Measurements from ENCODE around the gene BPI. TPM values are rescaled to one million over a fixed set of nuclear protein-coding genes. Genes with fewer than 3 reads are reported as not detected.

BPI gene
- total RNA-seq, 1 experiment from 2014 or later: not detected

DNA sequence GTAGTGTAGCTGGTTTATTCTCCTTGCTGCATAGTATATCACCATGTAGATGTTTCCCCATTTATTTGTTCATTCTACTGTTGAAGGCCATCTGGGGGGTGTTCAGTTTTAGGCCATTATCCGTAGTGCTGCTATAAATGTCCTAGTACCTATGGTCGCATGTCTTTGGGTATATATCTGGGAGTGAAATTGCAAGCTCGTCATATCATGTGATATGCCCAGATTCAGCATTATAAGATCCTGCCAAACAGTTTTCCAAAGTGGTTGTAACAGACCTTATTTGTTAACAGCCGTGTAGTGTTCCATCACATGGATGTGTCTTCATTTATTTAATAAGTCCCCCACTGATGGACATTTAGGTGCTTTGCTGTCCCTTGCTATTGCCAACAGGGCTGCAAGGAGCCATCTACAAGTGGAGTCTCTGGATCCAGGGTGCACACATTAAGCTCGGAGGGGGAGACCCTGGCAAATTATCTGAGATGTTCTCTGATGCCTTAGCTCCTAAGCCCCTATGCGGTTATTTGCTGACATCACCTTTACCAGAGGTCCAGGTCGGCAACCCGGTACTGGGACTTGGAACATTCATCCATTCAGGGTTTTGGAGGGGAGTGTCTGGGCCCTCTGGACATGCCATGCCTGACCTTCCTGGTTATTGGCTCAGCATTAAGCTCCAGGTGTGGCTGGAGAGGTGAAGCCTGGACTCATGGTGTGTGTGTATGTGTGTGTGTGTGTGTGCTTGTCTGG lies 59.2 kb downstream of the BPI start:
- Histone ChIP-seq H3K4me3 (ENCODE audit: low read depth in 2 of 2, low read length in 2 of 2) (no peak overlapping the region), H3K9me3 (ENCODE audit: control insufficient read depth, insufficient read depth, low read depth, low read length) (no peaks in the 10 kb centered on the region), H3K27ac (ENCODE audit: low read length) (no peak overlapping the region), H3K36me3 (ENCODE audit: control insufficient read depth, insufficient read depth, low read length) (no peaks in the 10 kb centered on the region), H3K27me3 (ENCODE audit: control insufficient read depth, insufficient read depth, low read length) (no peaks in the 10 kb centered on the region), H3K4me1 (ENCODE audit: control insufficient read depth, insufficient read depth, low read length) (no peaks in the 10 kb centered on the region)
- intact Hi-C loops (cut with micrococcal nuclease; ENCODE audit: unreplicated experiment): no loop called here
- no TSS peak for BruUV-seq (replicated peaks)
- ChIA-PET POLR2A (no interaction called here), CTCF (no interaction called here)
- in situ Hi-C loops (cut with HindIII; ENCODE audit: low pct_unique_long_range_greater_than_20kb, low sequenced_read_pairs): no loop called here
- no peak for DNase-seq (ENCODE audit: low read depth, low spot score)
- ATAC-seq: no peak
- TF ChIP-seq CTCF (IDR thresholded peaks at IDR 0.05) (no peak), POLR2AphosphoS5 (IDR thresholded peaks at IDR 0.05; ENCODE audit: low read depth, low read length) (no peak), SIN3A (IDR thresholded peaks at IDR 0.05; ENCODE audit: borderline replicate concordance, insufficient read depth, low read depth, low read length) (no peak)

DNA sequence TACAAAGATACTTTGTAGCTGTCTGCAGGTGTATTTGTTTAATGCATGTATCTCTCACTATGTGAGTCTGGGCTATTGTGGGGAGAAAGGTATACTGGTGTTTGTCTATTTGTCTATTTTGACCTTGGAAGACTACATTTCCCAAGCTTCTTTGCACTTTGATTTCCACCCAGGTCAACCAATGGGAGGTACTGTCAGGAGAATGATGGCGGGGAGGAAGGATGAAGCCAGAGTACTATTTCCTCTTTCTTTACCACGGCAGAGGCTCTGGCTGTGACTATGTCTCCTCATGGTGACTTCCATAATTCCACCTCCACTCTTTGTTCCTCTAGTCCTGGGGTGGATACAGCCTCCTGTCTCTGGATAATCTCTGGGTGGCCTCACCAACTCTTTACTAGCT lies 65.4 kb downstream of the BPI start:
- intact Hi-C loops (cut with micrococcal nuclease; ENCODE audit: unreplicated experiment) (no loop called here), in situ Hi-C loops (cut with HindIII; ENCODE audit: low pct_unique_long_range_greater_than_20kb, low sequenced_read_pairs) (no loop called here)
- H3K27me3 ChIP-seq (ENCODE audit: control insufficient read depth, insufficient read depth, low read length): peaks cover 6% of the 10 kb centered on the region; the same call in 1 of the 2 replicates
- no peak for DNase-seq (ENCODE audit: low read depth, low spot score)
- no TSS peak for BruUV-seq (replicated peaks)
- H3K27ac ChIP-seq (ENCODE audit: low read length): no peak overlapping the region
- no peaks in the 10 kb centered on the region for H3K9me3 ChIP-seq (ENCODE audit: control insufficient read depth, insufficient read depth, low read depth, low read length)
- peak; percentile 76; the same call in 1 of the 2 replicates for ATAC-seq
- TF ChIP-seq CTCF (IDR thresholded peaks at IDR 0.05): no peak
- no peak for TF ChIP-seq POLR2AphosphoS5 (IDR thresholded peaks at IDR 0.05; ENCODE audit: low read depth, low read length)
- no peak for TF ChIP-seq REST (IDR thresholded peaks at IDR 0.05; ENCODE audit: insufficient read depth in 1 of 2, low read depth in 2 of 2, low read length in 1 of 2)
- no peak for TF ChIP-seq SIN3A (IDR thresholded peaks at IDR 0.05; ENCODE audit: borderline replicate concordance, insufficient read depth, low read depth, low read length)
- TF ChIP-seq TCF7L2 (IDR thresholded peaks at IDR 0.05; ENCODE audit: low read depth, low read length): no peak
- CTCF ChIA-PET: no interaction called here
- no peak overlapping the region for H3K4me3 ChIP-seq (ENCODE audit: low read depth in 2 of 2, low read length in 2 of 2)
- POLR2A ChIA-PET: no interaction called here
- no peaks in the 10 kb centered on the region for H3K36me3 ChIP-seq (ENCODE audit: control insufficient read depth, insufficient read depth, low read length)
- no peaks in the 10 kb centered on the region for H3K4me1 ChIP-seq (ENCODE audit: control insufficient read depth, insufficient read depth, low read length)

Data from Panc1 (cell line).